Aorta (tissue), 5 donors: Measurements from ENCODE around the gene SPO11. TPM values are rescaled to one million over a fixed set of nuclear protein-coding genes. Genes with fewer than 3 reads are reported as not detected.

Source experiments
- ATAC-seq: fragments of 200-7000 bp; cut with Tn5 transposase; one replicate; pipeline ENCODE4 v1.9.1; 2022; ENCODE audit warnings: moderate library complexity; ENCODE audit not compliant: low FRiP score
- DNase-seq, 2 donors: peaks; one replicate each; pipeline ENCODE4 v3.0.0-alpha.2; 2020
- H3K27ac ChIP-seq, 2 donors: one replicate each; pipeline ENCODE4 v1.5.1; 2013; ENCODE audit warnings: low read length in 2 of 2, mild to moderate bottlenecking in 2 of 2, moderate library complexity in 2 of 2, control low read depth in 1 of 2, inconsistent platforms in 1 of 2, low read depth in 1 of 2
- H3K27me3 ChIP-seq, 2 donors: one replicate each; pipeline ENCODE4 v1.6.1; 2013; ENCODE audit warnings: control low read depth in 1 of 2, low read length in 1 of 2, mild to moderate bottlenecking in 1 of 2, moderate library complexity in 1 of 2; ENCODE audit not compliant: insufficient read depth in 2 of 2, control insufficient read depth in 1 of 2
- H3K36me3 ChIP-seq, 2 donors: one replicate each; pipeline ENCODE4 v1.6.1; 2013; ENCODE audit warnings: control low read depth in 1 of 2, low read length in 1 of 2, mild to moderate bottlenecking in 1 of 2; ENCODE audit not compliant: insufficient read depth in 2 of 2, control insufficient read depth in 1 of 2
- H3K4me1 ChIP-seq, 2 donors: one replicate each; pipeline ENCODE4 v1.6.1; 2013; ENCODE audit warnings: low read length in 2 of 2, control low read depth in 1 of 2, mild to moderate bottlenecking in 1 of 2, moderate library complexity in 1 of 2; ENCODE audit not compliant: insufficient read depth in 2 of 2, control insufficient read depth in 1 of 2
- H3K4me3 ChIP-seq, 2 donors: one replicate each; pipeline ENCODE4 v1.5.1; 2013; ENCODE audit warnings: low read length in 2 of 2, control low read depth in 1 of 2, mild to moderate bottlenecking in 1 of 2
- H3K9me3 ChIP-seq: one replicate; pipeline ENCODE4 v1.6.1; 2013; ENCODE audit warnings: mild to moderate bottlenecking, low read length; ENCODE audit not compliant: control insufficient read depth
- WGBS, 2 donors: extraction: QIAGEN DNeasy Blood & Tissue Kit; methylation state at CpG; one replicate each; pipeline ENCODE4 v1.1.7; 2013; 5-methylcytosine and 5-hydroxymethylcytosine counted together
- intact Hi-C, 2 donors: fragments of 100-400 bp; cut with DNase I; formaldehyde crosslinking; loops; one replicate each; pipeline versions ENCODE4 v1.14.2 to v1.15.0; 2022
- polyA plus RNA-seq, 2 donors: library from polyadenylated mRNA; stranded (reverse); fragments of 200-250 nt; gene quantifications; one replicate each; pipeline ENCODE4 v1.2.3, GENCODE V29; 2013
- total RNA-seq, 2 donors: library from RNA; stranded (reverse); fragmentation: NEBNext Ultra II Directional; extraction: Animal tissue kit (Norgen Biotek cat#: 25700); gene quantifications; one replicate each; pipeline ENCODE4 v1.2.1, GENCODE V29; 2021
- donor health status: healthy with polysubstance abuse.
- donor health status: Bipolar disorder and iron deficiency.
- donor health status: DM: no; HTN: no; CAD: no.
- donor health status: DM: no; HTN: no; CAD: no.
- donor health status: DM: yes; HTN: yes; CAD: no.

SPO11 gene
- total and polyA plus RNA-seq, 4 donors, result not detected

- Histone ChIP-seq H3K27ac (no peak overlapping the region), H3K4me1 (no peaks in the 10 kb centered on the region), H3K9me3 (no peaks in the 10 kb centered on the region), H3K27me3 (no peaks in the 10 kb centered on the region), H3K36me3 (no peaks in the 10 kb centered on the region), H3K4me3 (no peak overlapping the region)
- intact Hi-C loops, result no loop called here
- ATAC-seq (no peak), DNase-seq (no peak)
- 83 to 88% methylated on average over 7 to 8 of the region's 8 CpGs for WGBS, 2 donors
These were observed 13.6 kb upstream of the SPO11 start for GRCh38 chr20:57315976-57316480.

GRCh38 chr20:57316795-57317201 lies 12.8 kb upstream of the SPO11 start:
- no peaks in the 10 kb centered on the region for H3K4me1 ChIP-seq
- H3K9me3 ChIP-seq, result no peaks in the 10 kb centered on the region
- no peak overlapping the region for H3K27ac ChIP-seq
- WGBS, 2 donors, result 58 to 67% methylated on average over 9 of the region's 9 CpGs
- no peak for DNase-seq
- no peak overlapping the region for H3K4me3 ChIP-seq
- no peaks in the 10 kb centered on the region for H3K36me3 ChIP-seq
- H3K27me3 ChIP-seq, result no peaks in the 10 kb centered on the region
- no peak for ATAC-seq
- intact Hi-C loops, result no loop called here

DNA sequence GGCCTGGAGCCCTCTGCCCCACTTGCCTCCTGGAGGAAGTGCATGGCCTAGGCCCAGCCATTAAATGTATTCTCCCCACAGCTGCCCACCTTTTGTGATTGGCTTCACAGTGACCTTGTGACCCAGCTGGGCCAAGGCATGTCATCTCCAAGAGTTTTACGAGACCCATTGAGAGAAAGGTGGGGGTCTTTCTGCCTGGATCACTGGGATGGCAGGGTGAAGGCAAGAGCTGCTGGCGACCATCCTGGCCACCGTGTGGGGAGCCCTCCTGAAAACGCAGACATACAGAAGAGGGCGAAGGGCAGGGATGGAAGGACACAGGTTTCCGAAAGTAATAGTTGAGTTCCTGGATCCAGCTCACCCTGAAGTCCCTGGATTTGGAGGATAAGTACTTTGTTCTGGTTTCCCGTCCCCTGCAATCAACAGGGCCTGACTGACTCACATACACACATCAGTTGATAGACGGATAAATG lies 12.3 kb upstream of the SPO11 start:
- Histone ChIP-seq H3K4me1 (no peaks in the 10 kb centered on the region), H3K36me3 (no peaks in the 10 kb centered on the region), H3K27ac (no peak overlapping the region), H3K9me3 (no peaks in the 10 kb centered on the region), H3K27me3 (no peaks in the 10 kb centered on the region), H3K4me3 (no peak overlapping the region)
- 80 to 86% methylated on average over 8 of the region's 8 CpGs for WGBS, 2 donors
- no peak for DNase-seq
- no peak for ATAC-seq
- intact Hi-C loops, result no loop called here

DNA sequence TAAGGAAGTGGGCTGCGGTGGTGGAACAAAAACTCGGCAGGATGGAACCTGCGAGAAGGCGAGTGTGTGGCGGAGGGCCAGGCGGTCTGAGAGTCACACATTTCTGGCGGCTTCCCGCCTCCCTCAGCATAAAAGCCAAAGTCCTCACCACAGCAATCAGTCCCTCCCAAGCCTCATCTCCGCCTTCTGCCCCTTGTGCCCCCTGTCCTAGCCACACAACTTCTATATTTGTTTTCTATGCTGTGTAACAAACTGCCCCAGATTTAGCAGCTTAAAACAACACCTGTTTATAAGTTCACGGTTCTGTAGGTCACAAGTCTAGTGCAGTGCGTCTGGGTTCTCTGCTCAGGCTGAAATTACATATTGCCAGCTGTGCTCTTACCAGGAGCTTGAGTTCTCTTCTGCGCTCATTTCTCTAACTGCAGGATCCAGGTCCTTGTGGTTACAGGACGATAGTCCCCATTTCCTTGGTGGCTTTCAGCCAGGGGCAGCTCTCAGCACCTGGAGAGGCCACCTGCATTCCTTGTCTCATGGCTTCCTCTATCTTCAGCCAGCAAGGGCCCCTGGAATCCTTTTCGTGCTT lies 11.7 kb upstream of the SPO11 start:
- WGBS, 2 donors, result 66 to 72% methylated on average over 14 of the region's 14 CpGs
- Histone ChIP-seq H3K9me3 (no peaks in the 10 kb centered on the region), H3K36me3 (no peaks in the 10 kb centered on the region), H3K27me3 (no peaks in the 10 kb centered on the region), H3K4me1 (no peaks in the 10 kb centered on the region), H3K27ac (no peak overlapping the region), H3K4me3 (no peak overlapping the region)
- ATAC-seq, result no peak
- intact Hi-C loops, result no loop called here
- no peak for DNase-seq

- Histone ChIP-seq H3K4me1 (no peaks in the 10 kb centered on the region), H3K27ac (no peak overlapping the region), H3K9me3 (no peaks in the 10 kb centered on the region), H3K27me3 (no peaks in the 10 kb centered on the region), H3K36me3 (no peaks in the 10 kb centered on the region), H3K4me3 (no peak overlapping the region)
- WGBS, 2 donors, result 70 to 76% methylated on average over 4 of the region's 4 CpGs
- intact Hi-C loops, result no loop called here
- ATAC-seq (no peak), DNase-seq (no peak)
These were observed 10.0 kb upstream of the SPO11 start for GRCh38 chr20:57319584-57319983.

DNA sequence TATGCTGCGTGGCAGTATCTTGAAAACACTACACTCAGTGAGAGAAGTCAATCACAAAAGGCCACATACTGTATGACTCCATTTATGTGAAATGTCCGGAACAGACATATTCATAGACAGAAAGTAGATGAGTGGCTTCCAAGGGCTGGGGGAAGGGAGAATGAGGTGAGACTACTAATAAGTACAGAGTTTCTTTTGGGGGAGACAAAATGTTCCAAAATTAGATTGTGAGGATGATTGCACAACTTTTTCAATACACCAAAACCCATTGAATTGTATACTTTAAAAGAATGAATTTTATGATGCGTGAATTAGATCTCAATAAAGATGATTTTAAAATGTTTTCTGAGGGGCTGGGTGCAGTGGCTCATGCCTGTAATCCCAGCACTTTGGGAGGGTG lies 9.2 kb upstream of the SPO11 start:
- WGBS, 2 donors, result 69 to 73% methylated on average over 3 of the region's 3 CpGs
- Histone ChIP-seq H3K36me3 (no peaks in the 10 kb centered on the region), H3K4me1 (no peaks in the 10 kb centered on the region), H3K27ac (no peak overlapping the region), H3K9me3 (no peaks in the 10 kb centered on the region), H3K4me3 (no peak overlapping the region), H3K27me3 (no peaks in the 10 kb centered on the region)
- intact Hi-C loops, result no loop called here
- ATAC-seq (no peak), DNase-seq (no peak)

DNA sequence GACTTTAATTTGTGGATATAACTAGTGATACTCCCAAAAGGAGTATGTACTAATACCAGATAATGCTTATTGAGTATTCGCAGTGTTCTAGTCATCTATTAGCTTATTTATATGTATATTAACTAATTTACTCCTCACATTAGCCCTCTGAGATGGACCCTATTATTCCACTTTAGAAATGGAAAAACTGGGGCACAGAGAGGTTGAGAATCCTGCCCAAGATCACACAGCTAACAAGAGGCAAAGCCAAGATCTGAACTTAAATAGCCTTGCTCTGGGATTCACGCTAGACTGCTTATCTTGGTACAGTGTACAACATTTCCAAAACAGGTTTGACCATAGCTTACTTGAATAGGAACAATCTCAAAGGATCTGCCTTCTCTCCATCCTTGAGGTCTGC lies 8.5 kb upstream of the SPO11 start:
- DNase-seq (no peak), ATAC-seq (no peak)
- H3K4me1 ChIP-seq, result no peaks in the 10 kb centered on the region
- H3K36me3 ChIP-seq, result no peaks in the 10 kb centered on the region
- H3K9me3 ChIP-seq, result no peaks in the 10 kb centered on the region
- H3K4me3 ChIP-seq, result no peak overlapping the region
- H3K27ac ChIP-seq, result no peak overlapping the region
- no peaks in the 10 kb centered on the region for H3K27me3 ChIP-seq
- intact Hi-C loops, result no loop called here
- 76 to 77% methylated on average over 2 of the region's 2 CpGs for WGBS, 2 donors

DNA sequence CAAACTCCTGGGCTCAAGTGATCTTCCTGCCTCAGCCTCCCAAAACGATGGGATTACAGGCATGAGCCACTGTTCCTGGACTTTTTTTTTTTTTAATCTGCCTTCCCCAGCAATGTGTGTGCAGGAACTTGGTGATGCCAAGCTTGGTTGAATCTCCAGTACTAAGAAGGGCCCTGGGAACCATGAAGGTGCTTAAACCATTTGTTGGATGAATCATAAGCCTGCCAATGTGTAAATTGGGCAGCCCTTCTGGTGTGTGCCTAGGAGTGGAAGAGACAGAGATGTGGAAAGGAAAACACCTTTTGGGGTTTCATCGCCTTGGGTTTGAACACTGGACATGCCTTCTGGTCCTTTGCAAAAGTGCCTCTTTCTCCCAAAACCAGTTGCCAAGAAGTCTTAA lies 7.1 kb upstream of the SPO11 start:
- ATAC-seq (no peak), DNase-seq (no peak)
- Histone ChIP-seq H3K27ac (no peak overlapping the region), H3K9me3 (no peaks in the 10 kb centered on the region), H3K4me3 (no peak overlapping the region), H3K27me3 (no peaks in the 10 kb centered on the region), H3K4me1 (no peaks in the 10 kb centered on the region), H3K36me3 (no peaks in the 10 kb centered on the region)
- intact Hi-C loops, result no loop called here
- 71 to 74% methylated on average over 2 of the region's 2 CpGs for WGBS, 2 donors

GRCh38 chr20:57323034-57323433 lies 6.6 kb upstream of the SPO11 start:
- Histone ChIP-seq H3K27me3 (no peaks in the 10 kb centered on the region), H3K4me1 (no peaks in the 10 kb centered on the region), H3K9me3 (no peaks in the 10 kb centered on the region), H3K27ac (no peak overlapping the region), H3K4me3 (no peak overlapping the region), H3K36me3 (no peaks in the 10 kb centered on the region)
- DNase-seq (no peak), ATAC-seq (no peak)
- whole genome bisulfite sequencing, 2 donors, result 7 to 9% methylated on average over 6 of the region's 6 CpGs
- intact Hi-C loops, result no loop called here
